GM12872 (cell line): Measurements from ENCODE around the gene PRR7.
A peak's percentile ranks its signal among the peaks of the same experiment; 100 is the strongest.

Source experiments
- CTCF ChIP-seq: IDR thresholded peaks from 3 replicates; pipeline ENCODE4 v1.5.1; 2011; ENCODE audit warnings: low read depth, mild to moderate bottlenecking, low read length, moderate library complexity; ENCODE audit not compliant: insufficient read depth

PRR7 gene

GRCh38 chr5:177489119-177489716 lies 42.6 kb downstream of the PRR7 start:
- TF ChIP-seq CTCF = no peak

- no peak for TF ChIP-seq CTCF
Observed at GRCh38 chr5:177490311-177490991, 43.8 kb downstream of the PRR7 start.

- no peak for TF ChIP-seq CTCF
Observed at GRCh38 chr5:177490992-177491391, 44.4 kb downstream of the PRR7 start.

- peak; percentile 60 for TF ChIP-seq CTCF
Observed at GRCh38 chr5:177491429-177491945, 44.9 kb downstream of the PRR7 start.

- no peak for TF ChIP-seq CTCF
Observed at GRCh38 chr5:177491983-177492746, 45.6 kb downstream of the PRR7 start.

GRCh38 chr5:177492841-177493240 lies 46.2 kb downstream of the PRR7 start:
- TF ChIP-seq CTCF = no peak

GRCh38 chr5:177493795-177494345 lies 47.3 kb downstream of the PRR7 start:
- TF ChIP-seq CTCF = no peak
